IPS DF 6.9 (cell line): Measurements from ENCODE around the gene HBD.
A peak's percentile ranks its signal among the peaks of the same experiment; 100 is the strongest.

Source experiments
- DNase-seq: peaks from one replicate; pipeline ENCODE4 v3.0.0-alpha.2; 2013; ENCODE audit warnings: low read depth, low spot score
- H3K27ac ChIP-seq: one replicate; pipeline ENCODE4 v1.5.1; 2013; ENCODE audit warnings: low read length, control low read depth
- H3K27me3 ChIP-seq: 2 replicates; pipeline ENCODE4 v1.6.1; 2013; ENCODE audit warnings: mild to moderate bottlenecking, low read length; ENCODE audit not compliant: control insufficient read depth, insufficient read depth
- H3K36me3 ChIP-seq: 2 replicates; pipeline ENCODE4 v1.6.1; 2013; ENCODE audit warnings: low read length; ENCODE audit not compliant: control insufficient read depth, insufficient read depth
- H3K4me1 ChIP-seq: 2 replicates; pipeline ENCODE4 v1.6.1; 2013; ENCODE audit warnings: low read length; ENCODE audit not compliant: control insufficient read depth, insufficient read depth
- H3K4me3 ChIP-seq: 2 replicates; pipeline ENCODE4 v1.5.1; 2013; ENCODE audit warnings: mild to moderate bottlenecking, low read length
- H3K9me3 ChIP-seq: 2 replicates; pipeline ENCODE4 v1.6.1; 2013; ENCODE audit warnings: low read length, inconsistent platforms; ENCODE audit not compliant: control insufficient read depth, insufficient read depth
- WGBS: extraction: QIAGEN DNeasy Blood & Tissue Kit; methylation state at CpG from one replicate; pipeline ENCODE4 v1.1.7; 2013; ENCODE audit warnings: mixed read lengths, missing lambda C conversion rate; ENCODE audit not compliant: insufficient read length, insufficient coverage; 5-methylcytosine and 5-hydroxymethylcytosine counted together

Gene HBD

DNA sequence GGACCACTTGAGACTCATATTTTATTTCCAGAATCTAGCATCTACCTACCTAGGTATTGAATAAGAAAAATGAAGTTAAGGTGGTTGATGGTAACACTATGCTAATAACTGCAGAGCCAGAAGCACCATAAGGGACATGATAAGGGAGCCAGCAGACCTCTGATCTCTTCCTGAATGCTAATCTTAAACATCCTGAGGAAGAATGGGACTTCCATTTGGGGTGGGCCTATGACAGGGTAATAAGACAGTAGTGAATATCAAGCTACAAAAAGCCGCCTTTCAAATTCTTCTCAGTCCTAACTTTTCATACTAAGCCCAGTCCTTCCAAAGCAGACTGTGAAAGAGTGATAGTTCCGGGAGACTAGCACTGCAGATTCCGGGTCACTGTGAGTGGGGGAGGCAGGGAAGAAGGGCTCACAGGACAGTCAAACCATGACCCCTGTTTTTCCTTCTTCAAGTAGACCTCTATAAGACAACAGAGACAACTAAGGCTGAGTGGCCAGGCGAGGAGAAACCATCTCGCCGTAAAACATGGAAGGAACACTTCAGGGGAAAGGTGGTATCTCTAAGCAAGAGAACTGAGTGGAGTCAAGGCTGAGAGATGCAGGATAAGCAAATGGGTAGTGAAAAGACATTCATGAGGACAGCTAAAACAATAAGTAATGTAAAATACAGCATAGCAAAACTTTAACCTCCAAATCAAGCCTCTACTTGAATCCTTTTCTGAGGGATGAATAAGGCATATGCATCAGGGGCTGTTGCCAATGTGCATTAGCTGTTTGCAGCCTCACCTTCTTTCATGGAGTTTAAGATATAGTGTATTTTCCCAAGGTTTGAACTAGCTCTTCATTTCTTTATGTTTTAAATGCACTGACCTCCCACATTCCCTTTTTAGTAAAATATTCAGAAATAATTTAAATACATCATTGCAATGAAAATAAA lies 9.5 kb downstream of the HBD start:
- WGBS = no CpG with 5 or more reads among the region's 6 CpGs
- no peak overlapping the region for H3K27ac ChIP-seq
- H3K9me3 ChIP-seq = no peaks in the 10 kb centered on the region
- H3K27me3 ChIP-seq = no peaks in the 10 kb centered on the region
- no peaks in the 10 kb centered on the region for H3K36me3 ChIP-seq
- H3K4me1 ChIP-seq = no peaks in the 10 kb centered on the region
- DNase-seq = no peak
- H3K4me3 ChIP-seq = no peak overlapping the region

DNA sequence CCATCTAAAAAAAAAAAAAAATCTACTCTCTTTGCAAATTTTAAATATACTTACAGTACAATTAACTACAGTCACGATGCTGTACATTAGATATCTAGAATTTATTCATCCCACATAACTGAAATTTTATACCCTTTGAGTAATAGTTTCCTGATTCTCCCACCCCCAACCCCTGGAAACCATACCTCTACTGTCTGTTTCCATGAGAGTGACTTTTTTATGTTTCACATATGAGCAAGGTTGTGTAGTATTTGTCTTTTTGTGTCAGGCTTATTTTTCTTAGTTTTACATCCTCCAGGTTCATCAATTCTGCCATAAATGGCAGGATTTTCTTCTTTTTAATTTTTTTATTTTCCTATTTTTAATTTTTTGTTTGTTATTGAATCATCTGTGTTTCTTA lies 10.6 kb downstream of the HBD start:
- no peaks in the 10 kb centered on the region for H3K9me3 ChIP-seq
- H3K27ac ChIP-seq = no peak overlapping the region
- no CpG with 5 or more reads among the region's 1 CpG for WGBS
- no peaks in the 10 kb centered on the region for H3K27me3 ChIP-seq
- no peak for DNase-seq
- H3K4me1 ChIP-seq = no peaks in the 10 kb centered on the region
- H3K4me3 ChIP-seq = no peak overlapping the region
- no peaks in the 10 kb centered on the region for H3K36me3 ChIP-seq

DNA sequence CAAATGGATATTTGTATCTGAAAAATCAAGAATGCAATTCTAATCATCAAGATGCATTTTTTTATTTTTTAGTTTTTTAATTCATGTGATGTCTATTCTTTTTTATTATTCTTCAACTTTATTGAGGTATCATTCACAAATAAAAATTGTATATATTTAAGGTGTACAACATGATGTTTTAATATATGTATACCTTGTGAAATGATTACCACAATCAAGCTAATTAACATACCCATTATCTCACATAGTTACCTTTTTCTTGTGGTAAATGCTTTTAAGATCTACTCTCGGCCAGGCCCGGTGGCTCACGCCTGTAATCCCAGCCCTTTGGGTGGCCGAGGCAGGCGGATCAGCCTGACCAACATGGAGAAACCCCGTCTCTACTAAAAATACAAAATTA lies 11.1 kb downstream of the HBD start:
- WGBS = no CpG with 5 or more reads among the region's 6 CpGs
- Histone ChIP-seq H3K36me3 (no peaks in the 10 kb centered on the region), H3K4me3 (no peak overlapping the region), H3K4me1 (no peaks in the 10 kb centered on the region), H3K27ac (no peak overlapping the region), H3K27me3 (no peaks in the 10 kb centered on the region), H3K9me3 (no peaks in the 10 kb centered on the region)
- no peak for DNase-seq

DNA sequence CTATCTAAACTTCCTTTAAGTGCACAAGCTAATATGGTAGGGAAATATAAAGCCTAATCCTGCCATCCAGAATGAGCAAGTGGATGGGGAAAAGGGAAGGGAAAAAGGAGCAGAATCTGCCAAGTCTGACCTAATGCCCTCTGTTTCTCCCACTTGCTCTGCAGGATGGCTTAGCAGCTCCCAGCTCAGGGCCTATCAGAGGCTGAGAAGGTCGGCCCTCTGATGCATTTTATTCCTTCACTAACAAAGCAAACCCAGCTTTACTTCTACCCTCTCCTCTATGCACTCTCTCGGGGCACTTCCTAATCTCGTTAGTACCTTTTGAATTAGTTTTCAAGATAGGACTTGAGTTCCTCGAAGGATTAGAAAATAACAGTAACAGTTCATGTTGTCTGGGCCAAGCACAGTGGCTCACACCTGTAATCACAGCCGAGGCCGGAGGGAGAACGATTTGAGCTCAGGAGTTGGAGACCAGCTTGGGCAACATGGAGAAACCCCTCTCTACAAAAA lies 23.9 kb downstream of the HBD start:
- no CpG with 5 or more reads among the region's 7 CpGs for WGBS
- no peaks in the 10 kb centered on the region for H3K4me1 ChIP-seq
- H3K27me3 ChIP-seq = no peaks in the 10 kb centered on the region; the same call in 1 of the 2 replicates
- DNase-seq = no peak
- no peak overlapping the region for H3K4me3 ChIP-seq
- H3K9me3 ChIP-seq = no peaks in the 10 kb centered on the region
- no peak overlapping the region for H3K27ac ChIP-seq
- H3K36me3 ChIP-seq = no peaks in the 10 kb centered on the region

DNA sequence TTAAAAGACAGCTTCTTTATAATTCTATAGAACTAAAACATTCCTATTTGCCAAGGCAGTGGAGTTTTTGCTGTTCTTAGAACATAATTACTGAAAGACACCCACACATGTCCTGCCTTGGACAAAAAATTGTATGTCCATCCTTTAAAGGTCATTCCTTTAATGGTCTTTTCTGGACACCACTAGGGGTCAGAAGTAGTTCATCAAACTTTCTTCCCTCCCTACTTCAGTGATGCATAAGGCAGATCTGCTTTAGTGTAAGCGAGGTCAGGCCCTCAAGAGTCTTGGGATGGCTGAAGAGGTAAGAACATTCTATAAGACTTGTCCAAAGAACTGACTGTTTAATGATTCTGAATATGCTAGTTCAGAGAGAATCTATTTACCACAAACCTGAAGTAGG lies 29.5 kb downstream of the HBD start:
- no CpG with 5 or more reads among the region's 1 CpG for WGBS
- H3K27ac ChIP-seq = no peak overlapping the region
- DNase-seq = peak; percentile 20
- no peaks in the 10 kb centered on the region for H3K9me3 ChIP-seq
- no peak overlapping the region for H3K4me3 ChIP-seq
- no peaks in the 10 kb centered on the region for H3K4me1 ChIP-seq
- H3K27me3 ChIP-seq = no peaks in the 10 kb centered on the region
- H3K36me3 ChIP-seq = no peaks in the 10 kb centered on the region

DNA sequence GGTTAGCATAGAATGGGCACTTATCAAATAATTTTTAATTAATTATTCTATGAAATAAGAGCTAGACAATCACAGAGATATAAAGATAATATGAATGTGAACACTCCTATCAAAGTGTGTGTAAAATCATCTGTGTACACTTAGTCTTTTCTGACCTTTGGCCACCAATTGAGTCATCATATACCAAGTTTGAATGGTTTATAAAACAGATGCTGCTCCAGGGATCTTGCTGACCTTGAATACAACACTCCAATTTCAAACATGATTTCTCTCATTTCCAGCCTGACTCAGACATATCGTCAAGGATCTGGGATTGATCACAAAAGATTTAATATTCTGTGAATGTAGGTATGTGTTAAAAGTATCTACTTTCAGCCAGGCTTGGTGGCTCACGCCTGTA lies 30.9 kb downstream of the HBD start:
- no peaks in the 10 kb centered on the region for H3K36me3 ChIP-seq
- WGBS = no CpG with 5 or more reads among the region's 2 CpGs

DNA sequence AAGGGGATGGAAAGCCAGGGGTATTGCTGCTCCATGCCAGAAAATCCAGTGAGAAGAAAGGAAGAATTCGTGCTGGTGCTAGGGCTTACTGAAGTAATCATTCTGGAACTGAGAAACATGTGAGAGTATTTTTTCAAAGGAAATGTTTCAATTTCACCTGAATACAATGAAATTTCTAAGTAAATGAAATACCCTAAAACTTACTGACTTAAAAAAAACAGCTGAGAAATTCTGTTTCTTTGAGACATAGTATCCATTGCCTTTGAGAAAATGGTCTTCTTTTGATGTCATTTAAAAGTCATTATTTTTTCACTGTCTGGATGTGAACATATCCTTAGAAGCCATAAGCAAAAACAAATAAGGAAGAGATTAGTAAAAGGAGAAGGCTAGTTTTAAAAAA lies 33.7 kb downstream of the HBD start, which contains the start of gene OR51V1:
OR51V1 (minus strand) TSS at position 101 of the 400 bp plus-strand sequence; CDS start at position 101, 0 bp downstream.
- Histone ChIP-seq H3K36me3 (no peaks in the 10 kb centered on the region), H3K27ac (no peak within 1 kb of the TSS), H3K4me3 (no peak within 1 kb of the TSS), H3K9me3 (no peaks in the 10 kb centered on the region), H3K27me3 (no peaks in the 10 kb centered on the region), H3K4me1 (no peaks in the 10 kb centered on the region)
- no peak for DNase-seq
- WGBS = no CpG with 5 or more reads among the region's 1 CpG

More for the DNA sequence above, 30.9 kb downstream of the HBD start:
- no peaks in the 10 kb centered on the region for H3K27me3 ChIP-seq
- no peaks in the 10 kb centered on the region for H3K4me1 ChIP-seq
- no peak for DNase-seq
- no peak overlapping the region for H3K4me3 ChIP-seq
- H3K27ac ChIP-seq = no peak overlapping the region
- no peaks in the 10 kb centered on the region for H3K9me3 ChIP-seq

DNA sequence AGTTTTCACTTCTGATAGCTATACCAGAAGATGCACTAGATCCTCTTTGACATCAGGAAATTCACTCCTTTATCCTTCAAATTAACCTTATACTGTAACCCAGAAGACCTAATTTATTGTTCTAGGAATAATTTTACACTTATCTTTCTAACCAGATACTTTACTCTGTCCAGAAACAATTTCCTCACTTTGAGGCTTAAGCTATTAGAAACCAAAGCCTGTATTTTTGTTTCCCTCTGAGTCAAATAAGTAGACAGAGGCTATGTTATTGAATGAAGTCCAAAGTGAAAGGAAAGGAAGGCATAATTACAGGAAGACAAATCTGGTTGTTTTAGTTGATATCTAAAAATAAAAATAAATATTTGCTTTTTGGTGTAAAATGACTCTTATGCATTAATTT lies 36.0 kb downstream of the HBD start:
- H3K4me1 ChIP-seq = no peaks in the 10 kb centered on the region
- H3K9me3 ChIP-seq = no peaks in the 10 kb centered on the region
- H3K27me3 ChIP-seq = no peaks in the 10 kb centered on the region
- H3K4me3 ChIP-seq = no peak overlapping the region
- DNase-seq = no peak
- no peaks in the 10 kb centered on the region for H3K36me3 ChIP-seq
- H3K27ac ChIP-seq = no peak overlapping the region

DNA sequence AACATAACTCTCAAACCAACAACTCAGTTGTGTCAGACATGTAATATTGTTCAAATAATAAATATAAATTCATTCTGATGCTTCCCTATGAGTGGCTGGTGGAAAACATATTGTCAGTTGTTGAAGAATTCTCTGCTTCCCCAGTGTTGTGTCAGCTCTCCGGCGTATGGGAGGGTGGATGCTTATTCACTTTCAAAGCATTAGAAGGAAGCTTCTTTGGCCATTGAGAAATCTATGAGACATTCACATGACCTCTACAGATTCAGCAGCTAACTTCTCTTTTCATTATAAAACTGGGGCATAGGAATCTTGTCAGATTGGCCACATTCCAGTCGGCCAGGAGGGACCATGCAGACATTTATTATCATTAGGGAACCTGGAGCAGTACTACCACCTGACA lies 36.7 kb downstream of the HBD start:
- Histone ChIP-seq H3K9me3 (no peaks in the 10 kb centered on the region), H3K27ac (no peak overlapping the region), H3K4me1 (no peaks in the 10 kb centered on the region), H3K36me3 (no peaks in the 10 kb centered on the region), H3K27me3 (no peaks in the 10 kb centered on the region), H3K4me3 (no peak overlapping the region)
- WGBS = no CpG with 5 or more reads among the region's 3 CpGs
- no peak for DNase-seq

DNA sequence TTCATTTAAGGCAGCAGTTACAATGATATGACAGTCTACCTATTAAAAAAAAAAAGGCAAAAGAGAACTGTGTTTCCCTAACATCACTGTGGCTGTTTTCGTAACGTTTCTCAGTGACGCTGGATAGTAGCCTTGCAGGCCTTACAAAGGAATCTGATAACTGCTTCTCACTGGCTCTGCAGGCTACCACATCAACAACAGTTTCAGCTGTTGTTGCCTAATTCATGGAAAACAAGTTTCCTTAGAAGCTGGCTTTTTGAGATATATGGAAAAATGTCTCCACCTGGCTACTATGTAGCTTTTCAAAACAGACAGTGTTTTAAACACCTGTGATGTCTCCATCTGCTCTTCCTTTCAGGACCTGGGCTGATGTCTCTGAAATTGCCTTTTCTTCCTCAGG lies 37.6 kb downstream of the HBD start:
- WGBS = no CpG with 5 or more reads among the region's 3 CpGs
- H3K4me1 ChIP-seq = no peaks in the 10 kb centered on the region
- no peak overlapping the region for H3K4me3 ChIP-seq
- no peak overlapping the region for H3K27ac ChIP-seq
- no peaks in the 10 kb centered on the region for H3K27me3 ChIP-seq
- DNase-seq = no peak
- H3K36me3 ChIP-seq = no peaks in the 10 kb centered on the region
- H3K9me3 ChIP-seq = no peaks in the 10 kb centered on the region

DNA sequence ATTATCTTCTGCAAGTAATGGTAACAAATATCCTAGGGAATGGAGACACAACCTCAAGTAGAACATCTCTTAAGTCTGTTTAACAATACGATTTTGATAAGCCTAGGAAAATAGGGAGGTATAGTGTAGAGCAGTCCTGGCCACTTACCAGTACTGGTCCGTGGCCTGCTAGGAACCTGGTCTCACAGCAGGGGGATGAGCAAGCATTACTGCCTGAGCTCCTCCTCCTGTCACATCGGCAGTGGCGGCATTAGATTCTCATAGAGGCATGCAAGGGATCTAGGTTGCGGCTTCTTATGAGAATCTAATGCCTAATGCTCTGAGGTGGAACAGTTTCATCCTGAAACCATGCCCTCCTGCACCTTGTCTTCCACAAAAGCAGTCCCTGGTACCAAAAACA lies 38.2 kb downstream of the HBD start:
- H3K36me3 ChIP-seq = no peaks in the 10 kb centered on the region
- H3K27me3 ChIP-seq = no peaks in the 10 kb centered on the region
- H3K27ac ChIP-seq = no peak overlapping the region
- H3K4me1 ChIP-seq = no peaks in the 10 kb centered on the region
- no peaks in the 10 kb centered on the region for H3K9me3 ChIP-seq
- no peak overlapping the region for H3K4me3 ChIP-seq
- no peak for DNase-seq
- no CpG with 5 or more reads among the region's 5 CpGs for WGBS
